IPS-11a (cell line): ENCODE data around the gene SCTR.

ENCODE experiments used
- H3K4me3 ChIP-seq: one replicate; pipeline ENCODE4 v1.5.1; 2013; ENCODE audit warnings: low read depth, low read length, control low read depth

SCTR gene

DNA sequence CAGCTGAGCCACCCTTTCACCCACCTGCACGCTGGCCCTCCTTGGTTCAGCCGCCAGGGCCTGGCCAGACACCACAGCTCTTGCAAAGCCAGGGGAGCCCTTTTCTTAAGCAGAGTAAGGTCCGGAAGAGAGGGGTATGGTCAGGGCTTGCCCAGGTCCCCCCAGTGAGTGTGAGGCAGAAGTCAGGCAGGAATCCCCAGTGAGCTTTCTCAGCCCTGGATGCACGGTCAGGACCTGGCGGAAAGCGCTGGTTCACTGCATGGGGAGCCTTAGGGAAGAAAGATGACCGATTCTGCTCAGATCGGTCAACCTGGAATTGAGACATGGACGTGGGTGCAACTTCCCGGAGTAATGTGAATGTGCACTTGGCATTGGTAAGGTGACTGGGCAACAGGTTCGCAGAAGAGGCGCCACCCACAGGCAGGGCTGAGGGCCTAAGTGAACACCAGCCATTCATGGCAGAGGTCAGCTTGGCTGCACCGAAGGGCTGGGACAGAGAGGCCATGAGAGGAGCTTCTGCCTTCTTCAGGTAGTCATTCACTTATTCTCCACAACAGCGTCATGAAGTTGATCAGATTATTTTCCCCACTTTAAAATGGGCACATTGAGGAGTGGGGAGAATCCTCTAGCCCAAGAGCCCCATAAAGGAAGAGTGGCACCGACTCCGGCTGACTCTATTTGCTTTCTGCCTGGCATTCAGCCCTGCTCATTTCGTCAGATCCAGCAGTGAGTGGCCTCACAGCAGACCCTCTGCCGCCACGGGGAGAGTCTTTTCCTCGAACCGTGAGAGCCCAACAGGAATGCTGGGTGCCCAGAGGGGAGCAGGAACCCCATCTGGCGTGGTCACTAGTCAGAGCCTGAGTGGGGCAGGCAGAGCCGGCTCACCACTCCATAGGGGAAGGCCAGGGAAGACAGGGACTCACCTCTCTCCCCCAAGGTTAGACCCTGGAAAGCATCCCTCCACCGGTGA lies 35.8 kb downstream of the SCTR start:
- no peak overlapping the region for H3K4me3 ChIP-seq

GRCh38 chr2:119487434-119488244 lies 36.6 kb downstream of the SCTR start:
- H3K4me3 ChIP-seq: no peak overlapping the region

DNA sequence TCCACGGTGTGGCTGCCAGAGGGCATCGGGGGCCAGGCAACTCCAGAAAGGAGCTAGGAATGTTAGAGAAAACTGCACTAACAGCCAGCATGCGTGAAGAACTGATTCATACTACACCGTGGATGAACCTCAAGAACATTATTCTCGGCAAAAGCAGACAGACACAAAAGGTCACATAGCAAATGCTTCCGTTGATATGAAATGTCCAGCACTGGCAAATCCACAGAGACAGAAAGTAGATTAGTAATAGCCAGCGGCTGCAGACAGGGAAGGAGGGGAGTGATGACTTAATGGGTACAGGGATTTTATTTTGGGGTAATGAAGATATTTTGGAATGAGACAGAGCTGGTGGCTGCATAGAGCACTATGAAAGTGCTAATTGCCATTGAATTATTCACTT lies 37.4 kb downstream of the SCTR start:
- no peak overlapping the region for H3K4me3 ChIP-seq

DNA sequence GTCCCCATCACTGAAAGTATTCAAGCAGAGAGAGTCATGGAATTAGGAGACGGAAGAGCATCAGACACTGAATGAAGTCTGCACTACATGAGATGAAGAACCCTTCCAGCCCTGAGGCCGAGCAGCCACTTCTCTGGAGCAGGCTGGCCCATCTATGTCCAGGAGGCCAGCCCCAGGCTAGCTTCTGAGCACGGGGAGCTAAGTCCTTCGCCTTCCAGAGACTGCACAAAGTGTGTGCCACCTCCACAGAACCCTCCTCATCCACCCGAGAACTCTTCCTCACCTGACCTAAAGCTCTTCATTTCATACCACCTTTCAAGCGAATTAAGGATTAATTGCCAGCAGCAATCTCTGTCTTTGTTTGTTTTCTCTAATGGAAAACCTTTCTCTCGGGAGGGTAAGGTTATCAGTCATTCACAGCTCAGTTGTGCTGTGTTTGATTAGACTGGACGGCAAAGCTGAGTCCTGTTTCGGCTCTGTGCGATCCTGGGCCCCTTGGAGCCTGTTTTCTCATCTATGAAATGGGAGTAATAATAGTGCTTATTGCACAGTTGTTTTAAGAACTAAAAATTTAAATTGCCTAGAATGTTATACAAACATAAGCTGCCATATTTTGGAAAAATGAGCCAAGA lies 38.0 kb downstream of the SCTR start:
- no peak overlapping the region for H3K4me3 ChIP-seq

DNA sequence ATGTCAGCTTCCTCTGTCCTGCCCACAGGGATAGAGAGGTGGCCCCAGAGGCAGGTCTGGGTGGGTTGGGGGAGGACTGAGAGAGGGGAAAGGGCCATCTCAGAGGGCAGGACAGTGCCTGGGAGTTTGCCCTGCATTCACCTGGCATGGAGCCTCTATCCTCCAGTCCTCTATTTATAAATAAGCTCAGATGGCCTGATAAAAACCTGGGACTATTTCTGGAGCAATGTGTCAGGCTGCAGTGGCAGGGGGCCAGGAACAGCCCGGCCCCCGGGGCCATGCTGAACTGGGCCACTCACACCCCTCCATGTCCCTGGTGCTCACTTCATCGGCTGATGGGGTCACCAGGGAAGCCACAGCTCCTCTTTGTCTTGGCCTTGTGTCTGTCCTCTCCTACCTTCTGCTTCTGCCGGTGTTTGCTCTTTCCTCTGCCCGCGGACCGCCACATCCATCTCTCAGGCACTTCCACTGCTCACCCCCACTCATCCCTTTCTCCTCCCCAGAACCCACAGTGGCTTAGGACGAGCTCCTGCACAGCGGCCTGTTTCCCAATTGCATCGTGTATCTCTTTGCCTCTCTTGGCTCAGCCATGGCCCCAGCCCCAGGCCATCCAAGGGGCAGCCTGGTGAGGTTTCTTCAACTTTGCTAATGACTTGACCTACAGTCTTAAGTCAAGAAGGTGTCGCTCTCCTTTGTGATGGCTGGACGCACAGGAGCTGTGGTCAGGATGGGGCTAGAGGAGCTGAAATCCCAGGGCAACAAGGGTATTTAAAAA lies 38.8 kb downstream of the SCTR start:
- H3K4me3 ChIP-seq: no peak overlapping the region

GRCh38 chr2:119484834-119485233 lies 39.4 kb downstream of the SCTR start:
- no peak overlapping the region for H3K4me3 ChIP-seq

DNA sequence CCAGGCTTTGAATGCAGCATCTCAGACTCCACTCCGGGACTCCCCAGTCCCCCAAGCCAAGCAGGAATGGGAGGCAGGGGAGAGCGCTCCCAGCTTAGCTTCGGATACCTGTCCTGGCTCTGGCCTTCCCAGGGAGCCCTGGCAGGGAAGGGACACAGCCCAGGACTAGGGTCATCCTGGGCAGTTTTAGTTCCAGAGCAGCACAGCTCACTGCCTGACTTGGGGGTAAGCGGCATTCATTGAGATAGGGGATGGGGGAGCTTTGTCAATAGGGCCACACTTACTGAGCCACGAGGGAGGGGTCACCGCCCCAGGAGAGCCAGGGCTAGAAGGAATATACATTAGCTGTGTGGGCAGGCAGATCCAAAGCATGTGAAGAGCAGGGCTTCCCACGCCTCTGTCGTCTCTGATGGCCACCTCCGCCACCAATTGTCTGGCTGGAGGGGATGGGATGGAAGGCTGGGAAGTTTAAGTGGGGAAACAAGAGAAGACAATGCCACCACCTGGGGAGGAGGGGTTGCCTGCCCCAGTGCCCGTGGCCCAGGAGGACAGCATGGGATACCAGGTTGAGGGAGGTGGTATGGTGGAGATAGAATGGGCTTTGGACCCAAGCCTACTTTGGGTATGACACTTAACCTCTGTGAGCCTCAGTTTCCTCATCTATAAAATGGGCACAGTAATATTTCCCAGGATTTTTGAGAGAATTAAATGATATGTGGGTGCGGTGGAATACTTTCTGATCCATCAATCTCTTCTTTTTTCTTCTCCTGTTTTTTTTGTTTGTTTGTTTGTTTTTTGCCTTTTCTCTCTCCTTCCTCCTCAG lies 40.2 kb downstream of the SCTR start:
- H3K4me3 ChIP-seq: no peak overlapping the region

DNA sequence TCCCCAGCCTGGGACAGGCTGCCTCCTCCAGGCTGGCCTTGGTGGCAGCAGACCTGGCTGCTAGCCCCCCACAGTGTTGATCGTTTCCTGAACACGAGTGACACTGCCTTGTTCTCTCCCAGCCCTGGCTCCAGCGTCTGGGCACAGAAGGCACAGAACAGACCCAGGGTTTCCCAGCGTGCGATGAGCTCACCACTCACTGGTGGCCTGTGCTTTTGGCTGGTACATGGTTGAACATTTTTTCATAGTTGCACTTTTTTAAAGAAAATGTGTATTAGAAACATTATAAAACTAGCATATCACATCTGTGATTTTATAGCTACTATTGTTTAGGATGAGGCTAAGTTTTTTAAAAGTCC lies 40.9 kb downstream of the SCTR start:
- no peak overlapping the region for H3K4me3 ChIP-seq

GRCh38 chr2:119482481-119483394 lies 41.5 kb downstream of the SCTR start:
- H3K4me3 ChIP-seq: no peak overlapping the region

DNA sequence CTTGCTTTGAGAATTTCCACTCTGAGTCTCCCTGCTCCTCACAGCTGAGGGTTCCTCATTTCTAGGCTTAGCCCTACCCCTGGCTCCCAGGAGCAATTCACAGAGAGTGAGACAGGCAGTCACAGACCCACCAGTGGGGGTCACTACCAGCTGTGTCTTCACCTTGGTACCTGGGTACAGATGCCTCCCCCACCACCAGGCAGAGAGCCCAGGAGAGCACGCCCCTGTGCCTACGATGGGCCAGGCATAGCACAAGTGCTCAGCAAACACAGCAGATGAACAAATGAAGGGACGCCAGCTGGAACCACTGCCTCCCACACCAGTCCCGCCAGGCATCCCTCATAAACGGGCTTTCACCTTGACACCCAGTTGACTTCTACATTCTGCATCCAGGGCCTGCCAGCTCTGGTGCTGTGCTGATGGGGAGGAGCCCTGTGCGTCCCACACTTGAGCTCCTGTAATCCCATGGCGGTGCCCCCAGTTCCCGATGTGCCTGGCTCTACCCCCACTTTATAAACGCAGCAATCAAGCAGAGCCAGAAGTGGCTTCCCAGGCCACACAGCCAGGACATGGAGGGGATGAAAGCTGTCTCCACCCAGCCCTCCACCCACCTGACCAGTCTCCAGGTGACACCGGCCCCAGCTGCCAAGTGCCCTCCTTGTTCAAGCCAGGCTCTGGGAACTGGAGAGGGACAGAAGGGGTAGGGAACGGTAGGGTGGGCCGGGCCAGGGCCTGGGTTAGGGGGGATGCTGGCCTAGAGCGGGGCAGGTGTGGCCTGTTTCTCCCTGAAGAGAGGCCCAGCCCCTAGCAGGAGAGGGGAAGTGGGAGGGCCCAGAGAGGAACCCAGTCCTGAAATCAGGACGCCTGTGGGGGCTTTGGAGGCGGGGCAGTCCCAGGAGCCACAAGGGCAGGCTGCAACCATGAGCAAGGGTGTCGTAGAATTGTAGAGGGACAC lies 42.5 kb downstream of the SCTR start:
- H3K4me3 ChIP-seq: no peak overlapping the region

DNA sequence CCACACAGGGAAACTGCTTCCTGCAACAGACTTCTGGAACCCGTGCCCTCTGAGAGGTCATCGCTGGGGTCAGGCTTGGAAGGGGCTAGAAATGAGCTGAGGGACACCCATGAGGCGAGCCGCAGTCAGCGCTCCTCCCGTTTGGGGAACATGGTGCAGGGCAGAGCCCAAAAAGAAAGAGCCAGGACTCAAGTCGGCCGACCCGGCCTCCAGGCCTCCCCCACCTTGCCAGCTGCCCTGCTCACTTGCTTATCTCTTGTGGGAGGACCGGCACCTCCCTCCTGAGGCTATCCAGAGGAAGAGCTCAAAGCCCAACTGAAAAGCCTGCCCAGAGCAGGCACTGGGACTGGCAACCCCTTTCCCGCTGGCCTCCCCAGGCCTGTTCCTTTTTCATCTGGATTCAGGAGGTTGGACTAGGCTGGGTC lies 43.6 kb downstream of the SCTR start:
- H3K4me3 ChIP-seq: no peak overlapping the region

DNA sequence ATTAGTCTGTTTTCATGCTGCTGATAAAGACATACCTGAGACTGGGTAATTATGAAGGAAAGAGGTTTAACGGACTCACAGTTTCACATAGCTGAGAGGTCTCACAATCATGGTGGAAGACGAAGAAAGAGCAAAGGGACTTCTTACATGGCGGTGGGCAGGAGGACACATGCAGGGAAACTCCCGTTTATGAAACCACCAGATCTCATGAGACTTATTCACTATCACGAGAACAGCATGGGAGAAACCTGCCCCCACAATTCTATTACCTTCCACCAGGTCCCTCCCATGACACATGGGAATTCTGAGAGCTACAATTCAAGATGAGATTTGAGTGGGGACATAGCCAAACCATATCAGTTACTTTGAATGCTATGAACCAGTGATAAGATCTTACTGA lies 44.1 kb downstream of the SCTR start:
- no peak overlapping the region for H3K4me3 ChIP-seq

- H3K4me3 ChIP-seq: no peak overlapping the region
Observed at GRCh38 chr2:119478978-119479295, 45.3 kb downstream of the SCTR start.

DNA sequence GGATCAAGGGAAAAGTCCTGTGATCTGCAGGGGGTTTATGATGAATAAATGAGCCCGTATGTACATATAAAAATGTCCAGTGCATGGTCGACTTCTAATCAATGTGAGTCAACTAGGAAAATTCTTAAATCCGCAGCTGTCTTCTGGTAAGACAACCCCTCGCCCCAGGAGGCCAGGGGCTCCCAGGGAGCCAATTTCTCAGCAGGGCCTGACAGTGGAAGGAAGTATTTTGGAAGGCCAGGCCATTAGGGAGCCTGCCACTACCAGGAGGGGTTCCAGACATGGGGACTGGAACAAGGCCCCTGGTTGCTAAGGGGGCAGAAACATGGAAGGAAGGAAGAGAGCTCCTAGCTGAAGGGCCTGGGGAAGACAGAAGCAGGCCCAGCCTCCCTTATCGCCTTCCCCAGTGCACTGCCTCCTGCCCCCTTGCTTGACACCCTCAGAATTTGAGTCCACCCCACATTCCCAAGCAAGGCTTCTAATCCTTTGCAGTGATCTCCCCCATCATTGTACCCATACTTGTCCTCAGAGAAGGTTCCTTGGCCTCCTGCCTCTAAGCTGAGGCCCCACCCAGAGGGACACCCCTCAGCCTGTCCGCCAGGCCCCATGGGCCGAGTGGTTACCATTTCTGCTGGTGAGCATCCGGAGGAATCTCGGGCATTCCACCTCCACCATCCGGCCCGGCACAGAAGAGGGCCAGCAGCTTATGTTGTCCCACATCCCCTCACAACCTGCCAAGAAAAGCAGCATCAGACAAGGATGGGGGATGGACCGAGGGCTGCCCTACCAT lies 45.9 kb downstream of the SCTR start:
- no peak overlapping the region for H3K4me3 ChIP-seq

- no peak overlapping the region for H3K4me3 ChIP-seq
Observed at GRCh38 chr2:119477113-119477505, 47.2 kb downstream of the SCTR start.

- no peak overlapping the region for H3K4me3 ChIP-seq
Observed at GRCh38 chr2:119476301-119477112, 47.8 kb downstream of the SCTR start.
